H9 (cell line): Measurements from ENCODE around the gene CAMTA1. TPM values are rescaled to one million over a fixed set of nuclear protein-coding genes. Genes with fewer than 3 reads are reported as not detected.

ENCODE experiments used
- DNase-seq: peaks from one replicate; pipeline ENCODE4 v3.0.0-alpha.2; 2017
- H2AFZ ChIP-seq: one replicate; pipeline ENCODE4 v1.6.1; 2013; ENCODE audit warnings: mild to moderate bottlenecking, low read length, control low read depth, moderate library complexity
- H2AK5ac ChIP-seq: 2 replicates; pipeline ENCODE4 v1.6.1; 2013; ENCODE audit warnings: low read length, control low read depth, mixed read lengths; ENCODE audit not compliant: insufficient read length
- H2BK120ac ChIP-seq: one replicate; pipeline ENCODE4 v1.6.1; 2013; ENCODE audit warnings: low read depth, mild to moderate bottlenecking, low read length, control low read depth, inconsistent platforms; ENCODE audit not compliant: poor library complexity, severe bottlenecking
- H2BK12ac ChIP-seq: 2 replicates; pipeline ENCODE4 v1.6.1; 2013; ENCODE audit warnings: low read length, control low read depth, mixed read lengths, low read depth; ENCODE audit not compliant: insufficient read length
- H2BK15ac ChIP-seq: 2 replicates; pipeline ENCODE4 v1.6.1; 2013; ENCODE audit warnings: low read depth, low read length, control low read depth
- H2BK20ac ChIP-seq: one replicate; pipeline ENCODE4 v1.6.1; 2013; ENCODE audit warnings: low read depth, mild to moderate bottlenecking, low read length, control low read depth, inconsistent platforms; ENCODE audit not compliant: poor library complexity, severe bottlenecking
- H2BK5ac ChIP-seq: 2 replicates; pipeline ENCODE4 v1.6.1; 2013; ENCODE audit warnings: low read length, control low read depth, mixed read lengths; ENCODE audit not compliant: insufficient read length
- H3K14ac ChIP-seq: 2 replicates; pipeline ENCODE4 v1.6.1; 2013; ENCODE audit warnings: low read length, control low read depth; ENCODE audit not compliant: insufficient read depth
- H3K18ac ChIP-seq: 2 replicates; pipeline ENCODE4 v1.6.1; 2013; ENCODE audit warnings: low read depth, mild to moderate bottlenecking, mixed read lengths, low read length, control low read depth; ENCODE audit not compliant: insufficient read length
- H3K23ac ChIP-seq: 2 replicates; pipeline ENCODE4 v1.6.1; 2013; ENCODE audit warnings: low read length, control low read depth, mixed read lengths, low read depth; ENCODE audit not compliant: insufficient read length
- H3K23me2 ChIP-seq: 2 replicates; pipeline ENCODE4 v1.6.1; 2013; ENCODE audit warnings: low read depth, mild to moderate bottlenecking, mixed read lengths, low read length, control low read depth; ENCODE audit not compliant: insufficient read length, poor library complexity, severe bottlenecking
- H3K27ac ChIP-seq: 2 replicates; pipeline ENCODE4 v1.5.1; 2013; ENCODE audit warnings: low read length, control low read depth, mixed read lengths, low read depth; ENCODE audit not compliant: insufficient read length
- H3K27me3 ChIP-seq: 2 replicates; pipeline ENCODE4 v1.6.1; 2013; ENCODE audit warnings: low read length, control low read depth, inconsistent platforms; ENCODE audit not compliant: insufficient read depth
- H3K4ac ChIP-seq: 2 replicates; pipeline ENCODE4 v1.6.1; 2013; ENCODE audit warnings: low read depth, mild to moderate bottlenecking, control low read depth, inconsistent platforms, low read length, moderate library complexity
- H3K4me1 ChIP-seq: 2 replicates; pipeline ENCODE4 v1.6.1; 2013; ENCODE audit warnings: low read length, control low read depth, inconsistent platforms; ENCODE audit not compliant: insufficient read depth
- H3K4me2 ChIP-seq: 2 replicates; pipeline ENCODE4 v1.6.1; 2013; ENCODE audit warnings: low read length, control low read depth, mixed read lengths; ENCODE audit not compliant: insufficient read length, insufficient read depth
- H3K56ac ChIP-seq: 2 replicates; pipeline ENCODE4 v1.6.1; 2013; ENCODE audit warnings: low read depth, mild to moderate bottlenecking, mixed read lengths, low read length, control low read depth; ENCODE audit not compliant: insufficient read length
- H3K79me1 ChIP-seq: 2 replicates; pipeline ENCODE4 v1.6.1; 2013; ENCODE audit warnings: low read depth, mild to moderate bottlenecking, moderate library complexity, low read length, control low read depth, inconsistent platforms; ENCODE audit not compliant: insufficient read depth, poor library complexity, severe bottlenecking
- H3K79me2 ChIP-seq: 2 replicates; pipeline ENCODE4 v1.6.1; 2013; ENCODE audit warnings: low read length, control low read depth, inconsistent platforms; ENCODE audit not compliant: insufficient read depth
- H3K9ac ChIP-seq: 2 replicates; pipeline ENCODE4 v1.6.1; 2013; ENCODE audit warnings: low read length, control low read depth, mixed read lengths; ENCODE audit not compliant: insufficient read length; ENCODE audit errors: extremely low read depth
- H3K9me3 ChIP-seq: one replicate; pipeline ENCODE4 v1.6.1; 2013; ENCODE audit warnings: low read depth, low read length, inconsistent platforms; ENCODE audit not compliant: control insufficient read depth
- H3T11ph ChIP-seq: one replicate; pipeline ENCODE4 v1.6.1; 2013; ENCODE audit warnings: mild to moderate bottlenecking, low read length, control low read depth, inconsistent platforms
- H4K20me1 ChIP-seq: one replicate; pipeline ENCODE4 v1.6.1; 2013; ENCODE audit not compliant: control insufficient read depth, insufficient read length, insufficient read depth
- H4K5ac ChIP-seq: 2 replicates; pipeline ENCODE4 v1.6.1; 2013; ENCODE audit warnings: low read depth, mild to moderate bottlenecking, mixed read lengths, low read length, control low read depth; ENCODE audit not compliant: insufficient read length
- H4K8ac ChIP-seq: replicated peaks from 2 replicates; pipeline ENCODE4 v1.6.1; 2013; ENCODE audit warnings: low read length, control low read depth, mixed read lengths, low read depth; ENCODE audit not compliant: insufficient read length
- H4K91ac ChIP-seq: 2 replicates; pipeline ENCODE4 v1.6.1; 2013; ENCODE audit warnings: low read depth, mild to moderate bottlenecking, moderate library complexity, mixed read lengths, low read length, control low read depth; ENCODE audit not compliant: insufficient read length
- H3K27ac Mint-ChIP-seq, 3 experiments: 2 replicates in 2 of 3; 3 replicates in 1 of 3; pipeline ENCODE4 v1.8.0; 2020 to 2021; ENCODE audit warnings: mixed read lengths in 3 of 3, mild to moderate bottlenecking in 1 of 3, moderate library complexity in 1 of 3
- H3K27me3 Mint-ChIP-seq: 2 replicates; pipeline ENCODE4 v1.8.0; 2021; ENCODE audit warnings: low read depth, mild to moderate bottlenecking, moderate library complexity, mixed read lengths
- H3K36me3 Mint-ChIP-seq, 3 experiments: 2 replicates in 2 of 3; 3 replicates in 1 of 3; pipeline ENCODE4 v1.8.0; 2020 to 2021; ENCODE audit warnings: low read depth in 3 of 3, mixed read lengths in 3 of 3; ENCODE audit not compliant: insufficient read depth in 1 of 3
- H3K4me1 Mint-ChIP-seq, 2 experiments: 2 replicates each; pipeline ENCODE4 v1.8.0; 2020; ENCODE audit warnings: mixed read lengths in 2 of 2
- H3K4me3 Mint-ChIP-seq, 2 experiments: 2 replicates in 1 of 2; 3 replicates in 1 of 2; pipeline ENCODE4 v1.8.0; 2020 to 2021; ENCODE audit warnings: mild to moderate bottlenecking in 2 of 2, mixed read lengths in 2 of 2, moderate library complexity in 1 of 2
- H3K9me3 Mint-ChIP-seq, 2 experiments: 2 replicates in 1 of 2; 3 replicates in 1 of 2; pipeline ENCODE4 v1.8.0; 2020; ENCODE audit warnings: mild to moderate bottlenecking in 2 of 2, mixed read lengths in 2 of 2, moderate library complexity in 1 of 2
- WGBS: extraction: QIAGEN DNeasy Blood & Tissue Kit; methylation state at CpG from one replicate; pipeline ENCODE4 v1.1.7; 2013; ENCODE audit warnings: missing lambda C conversion rate, low lambda C conversion rate, mixed read lengths; ENCODE audit not compliant: insufficient read length; ENCODE audit errors: extremely low coverage; 5-methylcytosine and 5-hydroxymethylcytosine counted together
- total RNA-seq: library from RNA; stranded (reverse); gene quantifications from 2 replicates; pipeline ENCODE4 v1.2.1, GENCODE V29; 2021
- TF ChIP-seq, protein P1 (sequence below): fragments of 200-600 bp; sonication (generic); conservative IDR thresholded peaks from 3 replicates; pipeline ENCODE4 v1.8.0; 2021; ENCODE audit warnings: antibody characterized with exemption, mild to moderate bottlenecking

Gene CAMTA1
- total RNA-seq, 1 experiment from 2014 or later = 115 TPM

DNA sequence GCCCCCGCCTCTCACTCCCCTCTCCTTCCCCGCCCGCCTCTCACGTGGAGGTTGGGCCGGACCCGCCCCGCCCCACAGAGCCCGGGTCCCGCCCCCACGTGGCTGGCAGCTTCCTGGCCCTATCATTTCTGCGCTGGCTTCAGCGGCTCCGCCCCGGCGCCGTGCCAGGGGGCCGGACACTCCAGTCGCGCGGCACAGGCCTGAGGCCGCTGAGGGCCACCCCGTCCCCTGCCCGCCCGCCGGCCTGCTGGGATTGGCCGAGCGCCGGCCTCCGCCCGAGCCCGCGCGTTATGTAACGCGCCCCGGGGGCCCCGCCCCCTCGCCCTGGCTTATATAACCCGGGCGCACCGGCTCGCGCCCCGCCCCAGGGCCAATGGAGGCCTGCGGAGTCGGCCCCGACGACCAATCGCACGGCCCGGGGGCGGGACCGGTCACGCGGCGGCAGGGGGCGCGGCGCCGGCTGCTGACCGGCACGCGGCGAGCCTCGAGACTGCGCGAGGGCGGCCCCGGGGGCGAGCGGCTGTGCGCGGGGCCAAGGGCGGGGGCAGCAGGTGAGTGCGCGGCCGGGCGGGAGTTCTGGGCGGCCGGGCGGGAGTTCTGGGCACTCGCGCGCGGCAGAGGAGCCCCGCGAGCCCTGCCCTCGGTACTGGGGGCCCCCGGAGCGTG lies 998.7 kb downstream of the CAMTA1 start, which contains the start of gene PER3:
Gene PER3, plus strand, starts transcription at position 466 of the 666 bp plus-strand sequence. CDS start 587 bp downstream, outside the sequence.
- Histone ChIP-seq H2BK20ac (no peak within 1 kb of the TSS), H4K5ac (no peak within 1 kb of the TSS), H2BK12ac (no peak within 1 kb of the TSS), H3K79me2 (no peaks in the 10 kb centered on the region), H2BK15ac (no peak within 1 kb of the TSS), H4K91ac (no peak within 1 kb of the TSS), H3K23ac (no peak within 1 kb of the TSS), H3T11ph (no peak within 1 kb of the TSS), H3K14ac (peak within 1 kb of the TSS; percentile 17; the same call in 1 of the 2 replicates), H3K79me1 (no peaks in the 10 kb centered on the region), H3K9me3 (no peaks in the 10 kb centered on the region), H3K4ac (no peak within 1 kb of the TSS), H3K9ac (no peak within 1 kb of the TSS), H3K23me2 (peaks cover 4% of the 10 kb centered on the region), H4K8ac (no peak within 1 kb of the TSS), H3K56ac (no peak within 1 kb of the TSS), H3K27me3 (no peaks in the 10 kb centered on the region; the same call in 1 of the 2 replicates), H3K4me2 (peak within 1 kb of the TSS; percentile 38), H2BK120ac (no peak within 1 kb of the TSS), H3K18ac (no peak within 1 kb of the TSS), H2BK5ac (no peak within 1 kb of the TSS), H2AK5ac (no peak within 1 kb of the TSS), H2AFZ (no peak within 1 kb of the TSS), H3K4me1 (no peaks in the 10 kb centered on the region), H3K27ac (no peak within 1 kb of the TSS), H4K20me1 (no peaks in the 10 kb centered on the region)
- Mint-ChIP-seq H3K27me3 (peaks cover 12% of the 10 kb centered on the region), H3K4me3 (peak within 1 kb of the TSS; percentile 75 to 82), H3K36me3 (peaks cover 38 to 60% (median 54%) of the 10 kb centered on the region in 3 experiments), H3K9me3 (peaks cover 11 to 12% of the 10 kb centered on the region in 2 experiments), H3K27ac (peak within 1 kb of the TSS in 1 of 3 experiments; percentile 89; a peak in 2 of 7 replicates), H3K4me1 (peaks cover 6 to 7% of the 10 kb centered on the region in 2 experiments)
- DNase-seq = peak; percentile 98
- TF ChIP-seq, protein P1, sequence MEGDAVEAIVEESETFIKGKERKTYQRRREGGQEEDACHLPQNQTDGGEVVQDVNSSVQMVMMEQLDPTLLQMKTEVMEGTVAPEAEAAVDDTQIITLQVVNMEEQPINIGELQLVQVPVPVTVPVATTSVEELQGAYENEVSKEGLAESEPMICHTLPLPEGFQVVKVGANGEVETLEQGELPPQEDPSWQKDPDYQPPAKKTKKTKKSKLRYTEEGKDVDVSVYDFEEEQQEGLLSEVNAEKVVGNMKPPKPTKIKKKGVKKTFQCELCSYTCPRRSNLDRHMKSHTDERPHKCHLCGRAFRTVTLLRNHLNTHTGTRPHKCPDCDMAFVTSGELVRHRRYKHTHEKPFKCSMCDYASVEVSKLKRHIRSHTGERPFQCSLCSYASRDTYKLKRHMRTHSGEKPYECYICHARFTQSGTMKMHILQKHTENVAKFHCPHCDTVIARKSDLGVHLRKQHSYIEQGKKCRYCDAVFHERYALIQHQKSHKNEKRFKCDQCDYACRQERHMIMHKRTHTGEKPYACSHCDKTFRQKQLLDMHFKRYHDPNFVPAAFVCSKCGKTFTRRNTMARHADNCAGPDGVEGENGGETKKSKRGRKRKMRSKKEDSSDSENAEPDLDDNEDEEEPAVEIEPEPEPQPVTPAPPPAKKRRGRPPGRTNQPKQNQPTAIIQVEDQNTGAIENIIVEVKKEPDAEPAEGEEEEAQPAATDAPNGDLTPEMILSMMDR = no peak
- WGBS = no CpG with 5 or more reads among the region's 90 CpGs
